B cell (primary cell): ENCODE measurements around the gene SIX5.

Experiments
- CTCF ChIP-seq: fragments of 200-600 bp; IDR thresholded peaks from one replicate; pipeline ENCODE4 v1.8.0; 2022; ENCODE audit warnings: antibody characterized with exemption, mild to moderate bottlenecking
- EZH2 ChIP-seq: IDR thresholded peaks from 2 replicates; pipeline ENCODE4 v1.6.1; 2012; ENCODE audit warnings: borderline replicate concordance, low read depth, mild to moderate bottlenecking, moderate library complexity, low read length; ENCODE audit not compliant: insufficient read depth, poor library complexity, severe bottlenecking

GRCh38 chr19:45779231-45780145 is 10.4 kb upstream of the SIX5 start:
- TF ChIP-seq EZH2 (no peak), CTCF (peak; percentile 68)
